Measurements from ENCODE around the gene SRCAP.

- TF ChIP-seq FOXK2 (IDR thresholded peaks at IDR 0.05) = no peak
- TF ChIP-seq FOXM1 (IDR thresholded peaks at IDR 0.05; ENCODE audit: borderline replicate concordance) = no peak
Measured at GRCh38 chr16:30779596-30779995, 80.6 kb downstream of the SRCAP start.
